Measurements from ENCODE around the gene CLINT1. TPM values are rescaled to one million over a fixed set of nuclear protein-coding genes. Genes with fewer than 3 reads are reported as not detected.
A peak's percentile ranks its signal among the peaks of the same experiment; 100 is the strongest.

CLINT1 gene
- total RNA-seq, 1 donor = 78.6 TPM

DNA sequence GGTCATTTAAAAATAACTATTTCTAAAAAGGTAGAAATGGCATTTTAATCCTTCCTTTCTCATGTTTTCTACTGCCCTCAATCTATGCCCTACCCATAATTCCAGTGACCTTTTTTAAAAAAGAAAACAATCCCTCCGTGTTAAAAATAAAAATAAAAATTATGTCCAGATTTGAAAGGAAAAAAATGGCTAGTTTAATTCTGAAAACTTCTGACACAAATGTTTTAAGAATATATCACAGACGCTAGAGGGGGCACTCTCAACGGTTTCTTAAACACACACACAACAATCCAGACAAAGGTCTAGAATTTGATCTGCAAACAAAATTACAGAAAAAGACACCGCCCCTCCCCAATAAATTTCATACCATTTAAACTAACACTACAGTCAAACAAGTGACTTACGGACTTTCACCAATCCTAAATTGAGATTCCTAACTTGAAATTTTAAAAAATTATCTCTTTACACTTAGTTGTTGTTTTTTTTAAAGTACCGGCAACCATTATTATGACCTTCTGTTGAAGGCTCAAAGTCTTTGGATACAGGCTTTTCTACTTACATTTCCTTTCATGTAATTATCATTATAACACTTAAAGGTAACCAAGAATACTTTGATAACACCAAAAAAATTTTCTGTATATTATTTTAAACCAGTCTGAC lies 38.2 kb downstream of the CLINT1 start:
- TF ChIP-seq, protein P1, sequence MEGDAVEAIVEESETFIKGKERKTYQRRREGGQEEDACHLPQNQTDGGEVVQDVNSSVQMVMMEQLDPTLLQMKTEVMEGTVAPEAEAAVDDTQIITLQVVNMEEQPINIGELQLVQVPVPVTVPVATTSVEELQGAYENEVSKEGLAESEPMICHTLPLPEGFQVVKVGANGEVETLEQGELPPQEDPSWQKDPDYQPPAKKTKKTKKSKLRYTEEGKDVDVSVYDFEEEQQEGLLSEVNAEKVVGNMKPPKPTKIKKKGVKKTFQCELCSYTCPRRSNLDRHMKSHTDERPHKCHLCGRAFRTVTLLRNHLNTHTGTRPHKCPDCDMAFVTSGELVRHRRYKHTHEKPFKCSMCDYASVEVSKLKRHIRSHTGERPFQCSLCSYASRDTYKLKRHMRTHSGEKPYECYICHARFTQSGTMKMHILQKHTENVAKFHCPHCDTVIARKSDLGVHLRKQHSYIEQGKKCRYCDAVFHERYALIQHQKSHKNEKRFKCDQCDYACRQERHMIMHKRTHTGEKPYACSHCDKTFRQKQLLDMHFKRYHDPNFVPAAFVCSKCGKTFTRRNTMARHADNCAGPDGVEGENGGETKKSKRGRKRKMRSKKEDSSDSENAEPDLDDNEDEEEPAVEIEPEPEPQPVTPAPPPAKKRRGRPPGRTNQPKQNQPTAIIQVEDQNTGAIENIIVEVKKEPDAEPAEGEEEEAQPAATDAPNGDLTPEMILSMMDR (IDR thresholded peaks at IDR 0.05; ENCODE audit: insufficient read depth, low read length) = peak; percentile 59
- DNase-seq (ENCODE audit: low read depth) = peak; percentile 76
- H3K4me3 ChIP-seq (ENCODE audit: low read depth, low read length) = no peak overlapping the region

GRCh38 chr5:157819502-157820115 lies 39.3 kb downstream of the CLINT1 start:
- peak; percentile 16 for DNase-seq (ENCODE audit: low read depth)
- TF ChIP-seq, protein P1 (IDR thresholded peaks at IDR 0.05; ENCODE audit: insufficient read depth, low read length) = no peak

DNA sequence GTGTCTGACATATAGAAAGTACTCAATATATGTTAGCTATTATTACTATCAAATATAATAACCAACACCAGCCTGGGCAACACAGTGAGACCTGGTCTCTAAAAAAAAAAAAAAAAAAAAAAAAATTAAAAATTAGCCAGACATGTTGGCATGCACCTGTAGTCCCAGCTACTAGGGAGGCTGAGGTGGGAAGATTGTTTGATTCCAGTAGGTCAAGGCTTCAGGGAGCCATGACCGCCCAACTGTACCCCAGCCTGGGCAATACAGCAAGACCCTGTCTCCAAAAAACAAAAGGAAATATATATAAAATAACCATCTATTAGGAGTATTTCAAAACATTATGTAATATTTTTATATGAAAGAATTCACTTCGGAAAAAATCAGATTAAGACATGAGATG lies 40.6 kb downstream of the CLINT1 start:
- no peak for DNase-seq (ENCODE audit: low read depth)
- TF ChIP-seq, protein P1 (IDR thresholded peaks at IDR 0.05; ENCODE audit: insufficient read depth, low read length) = no peak
- no peak overlapping the region for H3K4me3 ChIP-seq (ENCODE audit: low read depth, low read length)

More at GRCh38 chr5:157819502-157820115, 39.3 kb downstream of the CLINT1 start:
- no peak overlapping the region for H3K4me3 ChIP-seq (ENCODE audit: low read depth, low read length)

DNA sequence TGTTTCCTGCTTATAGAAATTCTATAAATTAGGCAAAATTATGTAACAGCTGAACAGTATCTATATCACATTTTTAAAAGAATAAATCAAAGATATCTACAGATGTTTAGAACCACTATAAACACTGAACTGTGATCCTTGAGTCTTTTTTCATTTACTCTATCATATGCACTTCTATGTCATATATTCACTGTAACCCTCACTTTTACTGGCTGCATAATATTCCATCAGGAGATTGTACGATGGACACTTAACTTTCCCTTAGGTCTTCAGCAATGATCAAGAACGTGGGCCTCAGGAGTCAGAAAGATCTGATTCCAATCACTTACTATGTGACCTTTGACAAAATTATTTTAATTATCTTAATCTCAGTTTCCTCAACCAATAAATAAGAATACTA lies 41.0 kb downstream of the CLINT1 start:
- H3K4me3 ChIP-seq (ENCODE audit: low read depth, low read length) = no peak overlapping the region
- no peak for DNase-seq (ENCODE audit: low read depth)
- TF ChIP-seq, protein P1 (IDR thresholded peaks at IDR 0.05; ENCODE audit: insufficient read depth, low read length) = no peak

DNA sequence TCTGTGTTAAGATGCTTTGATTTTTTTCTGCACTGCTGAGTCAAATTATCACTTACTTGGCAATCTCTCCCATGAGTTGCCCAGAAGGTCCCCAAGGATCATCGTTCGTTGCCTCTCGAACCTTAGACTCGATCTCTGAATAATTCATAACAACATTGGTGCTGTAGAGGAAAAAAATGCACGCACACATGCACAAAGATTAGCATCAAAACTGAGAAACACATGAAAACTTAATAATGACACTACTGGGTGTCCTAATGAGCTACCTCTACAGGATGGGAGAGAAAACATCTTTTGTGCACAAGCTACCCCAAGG lies 41.6 kb downstream of the CLINT1 start:
- no peak for DNase-seq (ENCODE audit: low read depth)
- H3K4me3 ChIP-seq (ENCODE audit: low read depth, low read length) = no peak overlapping the region
- TF ChIP-seq, protein P1 (IDR thresholded peaks at IDR 0.05; ENCODE audit: insufficient read depth, low read length) = no peak

DNA sequence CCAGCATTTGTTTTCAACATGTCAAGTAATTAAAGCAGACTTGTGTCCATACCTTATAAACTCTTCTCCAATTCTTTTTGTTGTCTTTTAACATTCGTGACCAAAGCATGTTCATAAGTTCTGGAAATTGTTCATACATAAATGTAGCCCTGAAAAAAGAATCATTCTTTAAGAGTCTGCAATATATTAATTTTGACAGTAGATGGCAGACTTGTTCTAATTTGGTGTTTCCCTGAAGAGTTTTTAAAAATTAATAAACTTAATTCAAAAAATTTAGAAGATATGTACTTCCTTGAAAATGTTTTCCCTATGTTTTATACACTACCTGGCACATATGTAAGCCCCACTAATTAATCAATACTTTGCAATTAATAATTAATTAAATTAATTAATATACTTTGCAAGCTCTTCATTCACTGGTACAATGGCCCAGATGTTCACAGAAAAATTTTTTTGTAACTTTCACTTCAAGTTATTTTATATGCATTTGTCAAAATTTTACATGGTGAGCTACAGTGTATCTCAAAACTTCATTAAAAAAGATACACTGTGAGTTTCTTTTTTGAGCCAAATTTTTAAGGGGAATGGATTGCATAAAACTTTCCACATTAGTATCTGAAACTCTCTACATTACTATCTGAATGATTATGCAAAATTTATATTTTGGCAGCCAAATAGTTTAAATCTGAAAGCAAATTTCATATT lies 42.1 kb downstream of the CLINT1 start:
- DNase-seq (ENCODE audit: low read depth) = peak; percentile 52
- TF ChIP-seq, protein P1 (IDR thresholded peaks at IDR 0.05; ENCODE audit: insufficient read depth, low read length) = peak; percentile 42
- no peak overlapping the region for H3K4me3 ChIP-seq (ENCODE audit: low read depth, low read length)
